Measurements from ENCODE around the gene ITGAV. TPM values are rescaled to one million over a fixed set of nuclear protein-coding genes. Genes with fewer than 3 reads are reported as not detected.

The ITGAV gene
- total and polyA plus RNA-seq, 2 donors (not counting 3 experiments of a cell fraction or from before 2014, with no cell fraction given) = 61.8 to 131 TPM

- intact Hi-C loops (cut with micrococcal nuclease) = loop anchor here (2.0 to 10.0 kb wide), 2 partner anchors 154 to 760 kb away; partner anchors contain the start of gene ZSWIM2
- peak overlapping the region; percentile 80 for H2AFZ ChIP-seq (ENCODE audit: low read depth, low read length)
- peaks cover 14% of the 10 kb centered on the region for H3K4me1 ChIP-seq (ENCODE audit: control insufficient read depth, extremely low read depth, insufficient read depth, low read length)
Measured at GRCh38 chr2:186695081-186695756, 105.4 kb downstream of the ITGAV start.

More at GRCh38 chr2:186695081-186695756, 105.4 kb downstream of the ITGAV start:
- Histone ChIP-seq H3K79me2 (ENCODE audit: control insufficient read depth, insufficient read depth, low read length) (no peaks in the 10 kb centered on the region), H3K4me2 (ENCODE audit: insufficient read depth, low read length) (peak overlapping the region; percentile 92), H3K9ac (replicated peaks; ENCODE audit: extremely low read depth, insufficient read depth, low read length) (peak overlapping the region; percentile 32), H4K20me1 (replicated peaks; ENCODE audit: control insufficient read depth, extremely low read depth, insufficient read depth, low read length) (no peaks in the 10 kb centered on the region), H3K27me3 (ENCODE audit: control insufficient read depth in 2 of 2, insufficient read depth in 2 of 2, low read length in 2 of 2) (no peaks in the 10 kb centered on the region), H3K4me3 (replicated peaks in 1 of 3; ENCODE audit: insufficient read depth in 1 of 3, low read depth in 1 of 3, low read length in 3 of 3) (peak overlapping the region; percentile 20 to 63 (median 23)), H3K36me3 (ENCODE audit: control insufficient read depth in 2 of 2, extremely low read depth in 1 of 2, insufficient read depth in 2 of 2, low read length in 2 of 2) (no peaks in the 10 kb centered on the region), H3K9me3 (replicated peaks; ENCODE audit: control insufficient read depth, insufficient read depth, low read length) (no peaks in the 10 kb centered on the region), H3K27ac (ENCODE audit: insufficient read depth, low read depth, low read length) (no peak overlapping the region), H3K9me1 (replicated peaks; ENCODE audit: control insufficient read depth, extremely low read depth, insufficient read depth, low read length) (no peaks in the 10 kb centered on the region)
- no peak for TF ChIP-seq MAX (IDR thresholded peaks at IDR 0.05; ENCODE audit: insufficient read depth, insufficient read length)
- no peak for TF ChIP-seq POLR2A (IDR thresholded peaks at IDR 0.05; ENCODE audit: low read depth, low read length)
- no peak for TF ChIP-seq EZH2 (IDR thresholded peaks at IDR 0.05; ENCODE audit: borderline replicate concordance, low read depth, low read length, severe bottlenecking)
- no peak for TF ChIP-seq JUN (IDR thresholded peaks at IDR 0.05; ENCODE audit: borderline replicate concordance, insufficient read depth, insufficient read length, low read depth)
- TF ChIP-seq MYC (IDR thresholded peaks at IDR 0.05; ENCODE audit: low read depth, low read length) = no peak
- TF ChIP-seq POLR2AphosphoS5 (IDR thresholded peaks at IDR 0.05; ENCODE audit: insufficient read depth, low read depth, low read length) = no peak
- no peak for TF ChIP-seq GATA2 (IDR thresholded peaks at IDR 0.05; ENCODE audit: insufficient read depth, insufficient read length, low read depth, low read length)
- no peak for TF ChIP-seq CTCF (IDR thresholded peaks at IDR 0.05; ENCODE audit: extremely low read depth in 1 of 2, insufficient read depth in 1 of 2, low read depth in 1 of 2, low read length in 2 of 2)
- no peak for TF ChIP-seq FOS (IDR thresholded peaks at IDR 0.05; ENCODE audit: borderline replicate concordance, insufficient read depth, low read length)
- BruUV-seq (replicated peaks) = TSS peak; percentile 21
- CTCF ChIA-PET = interaction anchor here (1.0 to 1.5 kb wide), 3 partner anchors 12 to 192 kb away, joined by 3 to 4 read pairs (median 3); no protein-coding TSS in a partner anchor
- dilution Hi-C loops (cut with MboI; ENCODE audit: extremely low pct_ligation_motif_present, low sequenced_read_pairs) = no loop called here
- POLR2A ChIA-PET = no interaction called here
- FAIRE-seq (peak; percentile 50), DNase-seq (ENCODE audit: low read depth, low spot score) (peak; percentile 61)
